Peyer's patch (tissue), 4 donors: ENCODE results near the gene ATP2B2. TPM values are rescaled to one million over a fixed set of nuclear protein-coding genes. Genes with fewer than 3 reads are reported as not detected.
A peak's percentile ranks its signal among the peaks of the same experiment; 100 is the strongest.

Experiments used
- DNase-seq, 3 donors: peaks; one replicate each; pipeline ENCODE4 v3.0.0-alpha.2; 2017 to 2019
- H3K27ac ChIP-seq, 4 donors: fragments of 200-600 bp; sonication (generic); one replicate each; pipeline ENCODE4 v1.5.1; 2016 to 2019
- H3K27me3 ChIP-seq, 2 donors: fragments of 200-600 bp; sonication (generic); one replicate each; pipeline ENCODE4 v1.5.1; 2019
- H3K36me3 ChIP-seq, 3 donors: fragments of 200-600 bp; sonication (generic); one replicate each; pipeline ENCODE4 v1.5.1; 2016 to 2019
- H3K4me1 ChIP-seq, 4 donors: fragments of 200-600 bp; sonication (generic); one replicate each; pipeline ENCODE4 v1.5.1; 2016 to 2019
- H3K4me3 ChIP-seq, 4 donors: fragments of 200-600 bp; sonication (generic); 1 replicate in 3 of 4; 2 replicates in 1 of 4; pipeline ENCODE4 v1.5.1; 2016 to 2019; ENCODE audit warnings: mild to moderate bottlenecking in 1 of 4
- H3K9me3 ChIP-seq, 4 donors: fragments of 200-600 bp; sonication (generic); one replicate each; pipeline ENCODE4 v1.5.1; 2016 to 2019; ENCODE audit warnings: mild to moderate bottlenecking in 1 of 4
- POLR2A ChIP-seq, 2 donors: fragments of 450-650 bp; IDR thresholded peaks; one replicate each; pipeline ENCODE4 v1.5.1; 2017; ENCODE audit warnings: antibody characterized with exemption in 2 of 2, mild to moderate bottlenecking in 2 of 2, moderate library complexity in 2 of 2
- total RNA-seq, 4 donors: library from RNA; depleted of rRNA; stranded (reverse); fragments of >200 nt; gene quantifications; one replicate each; pipeline ENCODE4 v1.1.0, GENCODE V29; 2016
- TF ChIP-seq, protein P1 (sequence below), 6 experiments: fragments of 450-650 bp in 4 of 6; fragments of 200-600 bp in 2 of 6; sonication (generic) in 1 of 6; IDR thresholded peaks; one replicate each; pipeline ENCODE4 v1.5.1; 2017 to 2019; ENCODE audit warnings: antibody characterized with exemption in 6 of 6, mild to moderate bottlenecking in 3 of 6, moderate library complexity in 1 of 6

Gene ATP2B2
- total RNA-seq, 4 donors from 2014 or later = not detected

DNA sequence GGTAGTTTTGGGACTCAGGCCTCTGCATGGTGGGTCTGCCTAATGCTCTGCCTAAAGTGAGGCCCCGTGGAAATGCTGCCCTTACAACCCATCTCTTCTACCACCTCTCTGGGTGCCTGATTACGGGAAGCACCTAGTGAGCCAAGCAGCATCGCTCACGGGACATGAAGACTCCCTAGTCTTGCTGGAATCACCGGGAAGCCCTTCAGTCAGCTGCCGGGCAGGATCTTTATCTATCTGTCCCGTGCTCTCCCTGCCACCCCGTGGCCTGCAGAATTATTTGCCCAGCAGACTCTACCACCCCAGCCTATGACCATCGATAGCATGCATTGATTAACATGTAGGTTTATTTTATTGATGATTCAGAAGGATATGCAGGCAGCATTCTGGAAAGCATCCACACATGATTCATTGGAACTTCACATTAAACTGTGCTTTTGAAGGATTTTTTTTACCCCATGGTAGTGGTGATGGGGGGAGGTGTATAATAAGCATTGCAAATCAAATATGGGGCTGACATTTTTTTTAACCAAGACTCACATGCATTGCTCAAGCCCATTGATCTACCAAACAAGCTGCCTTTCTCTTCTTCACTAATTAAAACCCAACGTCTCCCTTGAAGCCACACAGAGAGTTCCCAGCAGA, 63.1 kb downstream of the ATP2B2 start:
- no peak for TF ChIP-seq POLR2A (IDR thresholded peaks at IDR 0.05)
- TF ChIP-seq, protein P1, sequence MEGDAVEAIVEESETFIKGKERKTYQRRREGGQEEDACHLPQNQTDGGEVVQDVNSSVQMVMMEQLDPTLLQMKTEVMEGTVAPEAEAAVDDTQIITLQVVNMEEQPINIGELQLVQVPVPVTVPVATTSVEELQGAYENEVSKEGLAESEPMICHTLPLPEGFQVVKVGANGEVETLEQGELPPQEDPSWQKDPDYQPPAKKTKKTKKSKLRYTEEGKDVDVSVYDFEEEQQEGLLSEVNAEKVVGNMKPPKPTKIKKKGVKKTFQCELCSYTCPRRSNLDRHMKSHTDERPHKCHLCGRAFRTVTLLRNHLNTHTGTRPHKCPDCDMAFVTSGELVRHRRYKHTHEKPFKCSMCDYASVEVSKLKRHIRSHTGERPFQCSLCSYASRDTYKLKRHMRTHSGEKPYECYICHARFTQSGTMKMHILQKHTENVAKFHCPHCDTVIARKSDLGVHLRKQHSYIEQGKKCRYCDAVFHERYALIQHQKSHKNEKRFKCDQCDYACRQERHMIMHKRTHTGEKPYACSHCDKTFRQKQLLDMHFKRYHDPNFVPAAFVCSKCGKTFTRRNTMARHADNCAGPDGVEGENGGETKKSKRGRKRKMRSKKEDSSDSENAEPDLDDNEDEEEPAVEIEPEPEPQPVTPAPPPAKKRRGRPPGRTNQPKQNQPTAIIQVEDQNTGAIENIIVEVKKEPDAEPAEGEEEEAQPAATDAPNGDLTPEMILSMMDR (IDR thresholded peaks at IDR 0.05) = no peak
- H3K9me3 ChIP-seq = no peaks in the 10 kb centered on the region

DNA sequence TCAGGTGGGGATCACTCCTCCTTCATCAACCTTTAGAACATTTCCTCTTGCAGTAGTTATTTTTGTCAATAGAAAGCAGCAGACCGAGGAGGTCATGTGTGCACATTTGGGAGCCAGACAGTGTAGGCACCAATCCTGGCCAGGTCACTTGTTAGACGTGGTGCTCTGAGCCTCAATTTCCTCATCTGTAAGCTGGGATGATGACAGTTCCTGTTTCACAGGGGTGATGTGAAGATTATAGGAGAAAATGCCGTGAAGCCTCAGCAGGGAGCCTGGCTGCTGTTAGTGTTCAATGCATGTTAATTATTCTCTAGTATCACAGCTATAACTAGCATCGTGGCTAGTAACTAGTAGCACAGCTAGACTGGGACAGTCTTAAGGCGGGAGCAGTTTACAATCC, 64.7 kb downstream of the ATP2B2 start:
- no peaks in the 10 kb centered on the region for H3K36me3 ChIP-seq
- no peak for TF ChIP-seq POLR2A (IDR thresholded peaks at IDR 0.05)
- TF ChIP-seq, protein P1 (IDR thresholded peaks at IDR 0.05) = no peak
- DNase-seq = no peak
- no peaks in the 10 kb centered on the region for H3K4me1 ChIP-seq
- H3K27me3 ChIP-seq = no peaks in the 10 kb centered on the region
- no peak overlapping the region for H3K4me3 ChIP-seq
- no peaks in the 10 kb centered on the region for H3K9me3 ChIP-seq
- H3K27ac ChIP-seq = no peak overlapping the region

More for the DNA sequence above, 63.1 kb downstream of the ATP2B2 start:
- Histone ChIP-seq H3K27ac (no peak overlapping the region), H3K36me3 (no peaks in the 10 kb centered on the region), H3K27me3 (no peaks in the 10 kb centered on the region), H3K4me3 (no peak overlapping the region), H3K4me1 (no peaks in the 10 kb centered on the region)
- no peak for DNase-seq

- Histone ChIP-seq H3K4me3 (no peak overlapping the region), H3K27ac (no peak overlapping the region), H3K4me1 (no peaks in the 10 kb centered on the region), H3K27me3 (no peaks in the 10 kb centered on the region), H3K36me3 (no peaks in the 10 kb centered on the region), H3K9me3 (no peaks in the 10 kb centered on the region)
- TF ChIP-seq POLR2A (IDR thresholded peaks at IDR 0.05) = no peak
- TF ChIP-seq, protein P1 (IDR thresholded peaks at IDR 0.05) = no peak
- DNase-seq = peak in 1 of 3 donors; percentile 11
These were observed 66.3 kb downstream of the ATP2B2 start for GRCh38 chr3:10438902-10439610.

DNA sequence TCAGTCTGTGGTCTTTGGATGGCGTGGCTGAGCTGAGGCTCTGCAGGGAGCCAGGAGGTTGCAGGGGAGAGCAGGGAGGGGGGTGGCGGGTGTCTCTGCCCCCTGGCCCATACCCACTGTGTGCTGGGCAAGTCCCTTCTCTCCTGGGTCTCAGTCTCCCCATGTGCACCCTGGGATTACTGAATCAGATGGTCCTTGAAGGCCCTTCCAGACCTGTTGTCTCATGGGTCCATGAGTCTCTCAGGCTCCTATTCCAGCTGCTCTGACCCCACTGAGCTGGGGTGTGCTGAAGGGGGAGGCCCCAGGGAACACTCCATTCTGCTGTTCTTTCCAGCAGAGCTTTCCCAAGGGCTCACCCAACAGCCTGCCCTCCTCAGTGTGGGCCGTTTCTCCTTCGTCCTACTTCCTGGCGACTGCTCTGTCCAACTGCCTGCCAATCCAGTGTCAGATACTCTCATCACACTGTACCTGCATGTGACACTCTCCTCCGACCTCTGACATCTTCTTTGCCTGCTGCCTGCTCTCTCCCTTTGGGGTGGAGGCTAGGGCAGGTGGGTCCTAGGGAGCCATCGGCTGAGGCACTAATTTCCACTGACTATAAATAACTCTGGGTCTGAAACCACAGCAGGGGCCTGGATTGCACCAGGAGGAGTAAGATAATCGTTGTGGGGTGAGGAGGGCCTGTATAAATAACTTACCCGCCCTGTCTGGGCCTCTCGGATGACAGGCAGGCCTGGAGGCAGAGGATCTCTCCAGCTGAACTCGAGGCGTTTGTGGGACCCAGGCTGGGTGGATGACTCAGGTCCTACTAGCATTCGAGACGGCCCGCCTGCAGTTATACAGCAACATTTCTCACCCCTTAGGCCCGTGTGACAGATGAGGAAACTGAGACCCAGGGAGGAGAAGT, 67.1 kb downstream of the ATP2B2 start:
- Histone ChIP-seq H3K4me1 (no peaks in the 10 kb centered on the region), H3K36me3 (no peaks in the 10 kb centered on the region), H3K4me3 (no peak overlapping the region), H3K27me3 (no peaks in the 10 kb centered on the region), H3K27ac (no peak overlapping the region), H3K9me3 (no peaks in the 10 kb centered on the region)
- DNase-seq = peak in 1 of 3 donors; percentile 24
- TF ChIP-seq, protein P1 (IDR thresholded peaks at IDR 0.05) = no peak
- TF ChIP-seq POLR2A (IDR thresholded peaks at IDR 0.05) = no peak

DNA sequence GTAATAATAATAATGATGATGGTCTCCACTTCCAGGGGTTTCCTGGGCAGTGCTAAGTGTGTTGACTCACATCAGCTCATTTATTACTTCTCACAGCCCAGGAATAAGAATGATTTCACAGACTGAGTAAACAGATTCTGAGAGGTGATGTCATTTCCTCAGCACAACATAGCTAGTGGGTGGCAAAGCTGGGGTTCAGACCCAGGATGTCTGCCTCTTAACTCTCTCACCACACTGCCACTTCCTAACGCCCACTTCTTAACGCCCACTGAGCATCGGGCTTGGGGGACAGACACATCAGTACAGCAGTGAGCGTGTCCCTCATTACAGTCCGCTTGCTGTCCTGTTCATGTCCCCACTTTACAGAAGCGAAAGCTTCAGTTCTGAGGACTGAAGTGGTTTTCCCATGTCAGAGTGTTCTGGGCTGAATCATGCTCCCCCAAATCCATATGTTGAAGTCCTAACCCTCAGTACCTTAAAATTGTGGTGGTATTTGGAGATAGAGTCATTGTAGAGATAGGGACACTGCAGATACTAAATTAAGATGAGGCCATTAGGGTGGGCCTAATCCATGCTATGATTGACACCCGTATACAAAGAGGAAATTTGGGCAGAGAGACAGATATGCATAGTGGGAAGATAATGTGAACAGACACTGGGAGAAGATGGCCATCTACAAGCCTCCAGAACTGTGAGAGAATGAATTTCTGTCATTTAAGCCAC, 68.0 kb downstream of the ATP2B2 start:
- TF ChIP-seq, protein P1 (IDR thresholded peaks at IDR 0.05) = no peak
- no peak for TF ChIP-seq POLR2A (IDR thresholded peaks at IDR 0.05)
- Histone ChIP-seq H3K27ac (peak overlapping the region in 2 of 4 donors; percentile 0 to 46), H3K36me3 (no peaks in the 10 kb centered on the region), H3K27me3 (no peaks in the 10 kb centered on the region), H3K9me3 (no peaks in the 10 kb centered on the region), H3K4me3 (no peak overlapping the region), H3K4me1 (no peaks in the 10 kb centered on the region)
- peak in 2 of 3 donors; percentile 67 to 73 for DNase-seq
